ENCODE results near the gene PARD3. TPM values are rescaled to one million over a fixed set of nuclear protein-coding genes. Genes with fewer than 3 reads are reported as not detected.

Gene PARD3
- total and polyA plus RNA-seq, 10 of the 15 experiments (the other 5 are each of a cell fraction or from before 2014, with no cell fraction given) = 2.6 to 43.1 (median 13.9) TPM

GRCh38 chr10:34200355-34200901, 614.7 kb downstream of the PARD3 start:
- no peak overlapping the region for H3K27ac ChIP-seq (ENCODE audit: control insufficient read depth, insufficient read depth)
- ChIA-PET POLR2A (no interaction called here), SMC1A (ENCODE audit: uncharacterized antibody, unreplicated experiment) (interaction anchor here (0.7 to 4.5 kb wide), 10 partner anchors 9 to 437 kb away, joined by 3 to 19 read pairs (median 4); no protein-coding TSS in a partner anchor), RAD21 (ENCODE audit: unreplicated experiment) (interaction anchor here (0.8 to 1.2 kb wide), 3 partner anchors 14 to 79 kb away, joined by 3 to 4 read pairs (median 4); no protein-coding TSS in a partner anchor), CTCF (interaction anchor here (0.5 to 2.1 kb wide), 4 partner anchors 9 to 826 kb away, joined by 3 to 6 read pairs (median 3); no protein-coding TSS in a partner anchor)
- H3K4me1 ChIP-seq (ENCODE audit: control insufficient read depth, insufficient read depth, low read length) = no peaks in the 10 kb centered on the region
- H4K20me1 ChIP-seq (ENCODE audit: control insufficient read depth, insufficient read depth) = no peaks in the 10 kb centered on the region
- WGBS (ENCODE audit: insufficient coverage, insufficient replicate concordance, low lambda C conversion rate, missing lambda C conversion rate) = 12% methylated on average over 4 of the region's 4 CpGs
- H3K27me3 ChIP-seq (replicated peaks in 1 of 2; ENCODE audit: control insufficient read depth in 2 of 2, insufficient read depth in 2 of 2, low read length in 1 of 2) = no peaks in the 10 kb centered on the region
- H3K36me3 ChIP-seq (ENCODE audit: control insufficient read depth in 2 of 2, insufficient read depth in 2 of 2, low read length in 1 of 2) = no peaks in the 10 kb centered on the region
- no peak overlapping the region for H3K9ac ChIP-seq (ENCODE audit: control insufficient read depth, insufficient read depth, low read length)
- TF ChIP-seq CREB1 (IDR thresholded peaks at IDR 0.05; ENCODE audit: low read depth) (no peak), MAX (IDR thresholded peaks at IDR 0.05; ENCODE audit: low read depth, low read length) (no peak), BACH1 (IDR thresholded peaks at IDR 0.05; ENCODE audit: borderline replicate concordance) (no peak), HDGF (IDR thresholded peaks at IDR 0.05) (no peak), MTA2 (IDR thresholded peaks at IDR 0.05; ENCODE audit: low read depth) (no peak), SREBF1 (IDR thresholded peaks at IDR 0.05; ENCODE audit: low read length) (no peak), SMC3 (IDR thresholded peaks at IDR 0.05; ENCODE audit: borderline replicate concordance, low read length) (no peak), ZNF274 (IDR thresholded peaks at IDR 0.05; ENCODE audit: insufficient read depth, insufficient read length) (no peak), SUZ12 (IDR thresholded peaks at IDR 0.05; ENCODE audit: unreplicated experiment) (no peak), ZBTB4 (CRISPR knock-in tag; IDR thresholded peaks at IDR 0.05) (no peak), JUNB (IDR thresholded peaks at IDR 0.05) (no peak), CBFB (IDR thresholded peaks at IDR 0.05; ENCODE audit: low read depth) (no peak), RB1 (IDR thresholded peaks at IDR 0.05; ENCODE audit: borderline replicate concordance) (no peak), PBX3 (IDR thresholded peaks at IDR 0.05; ENCODE audit: insufficient replicate concordance, low read depth, low read length) (no peak), SP1 (IDR thresholded peaks at IDR 0.05; ENCODE audit: low read depth, low read length) (no peak), YY1 (IDR thresholded peaks at IDR 0.05; ENCODE audit: low read depth, low read length) (no peak)
- no peak overlapping the region for H3K4me3 ChIP-seq
- H2AFZ ChIP-seq (ENCODE audit: control insufficient read depth, low read depth, low read length) = no peak overlapping the region
- DNase-seq (ENCODE audit: low read depth, low spot score) = no peak
- intact Hi-C loops (cut with micrococcal nuclease; ENCODE audit: unreplicated experiment) = loop anchor here (5.0 kb wide), 1 partner anchor 48 kb away; no protein-coding TSS in a partner anchor
- in situ Hi-C loops (cut with MboI) = no loop called here
- H3K9me3 ChIP-seq (replicated peaks; ENCODE audit: control insufficient read depth, insufficient read depth, low read length) = no peaks in the 10 kb centered on the region
- no peaks in the 10 kb centered on the region for H3K79me2 ChIP-seq (ENCODE audit: control insufficient read depth, insufficient read depth, low read length)
- no peak for FAIRE-seq
- no peak overlapping the region for H3K4me2 ChIP-seq (ENCODE audit: control insufficient read depth, insufficient read depth)
- BruUV-seq (replicated peaks) = no TSS peak
- ATAC-seq = peak; percentile 44; the same call in 2 of the 3 replicates

Measured in GM12878 (cell line).